GM18907 (cell line): Measurements from ENCODE around the gene AGMAT.

Experiments
- ATAC-seq: cut with Tn5 transposase; IDR thresholded peaks from one replicate; pipeline ENCODE4 v1.9.1; 2021; ENCODE audit warnings: mild to moderate bottlenecking, moderate library complexity; ENCODE audit not compliant: unreplicated experiment

Gene AGMAT

GRCh38 chr1:15525050-15526020 lies 59.5 kb downstream of the AGMAT start:
- peak; percentile 48 for ATAC-seq

- peak; percentile 44 for ATAC-seq
Observed at GRCh38 chr1:15524283-15525049, 60.4 kb downstream of the AGMAT start.

- no peak for ATAC-seq
Observed at GRCh38 chr1:15524021-15524282, 60.9 kb downstream of the AGMAT start, which contains the start of gene CASP9. Gene CASP9, minus strand, starts transcription at chr1:15524215. Its CDS starts 15 bp downstream, at chr1:15524200.

- ATAC-seq: no peak
Observed at GRCh38 chr1:15523104-15524020, 61.5 kb downstream of the AGMAT start.

GRCh38 chr1:15522551-15522950 lies 62.3 kb downstream of the AGMAT start:
- no peak for ATAC-seq
